Tibial nerve (tissue), 4 donors: Measurements from ENCODE around the gene MMRN1.

Source experiments
- CTCF ChIP-seq, 5 experiments: fragments of 200-600 bp in 3 of 5; fragments of 450-650 bp in 2 of 5; sonication (generic) in 3 of 5; IDR thresholded peaks; one replicate each; pipeline ENCODE4 v1.5.1; 2016 to 2019; ENCODE audit warnings: antibody characterized with exemption in 5 of 5, mild to moderate bottlenecking in 3 of 5, moderate library complexity in 2 of 5
- EP300 ChIP-seq, 2 donors: sonication (generic); formaldehyde crosslinking; IDR thresholded peaks; one replicate each; pipeline ENCODE4 v1.6.1; 2017; ENCODE audit warnings: antibody characterized with exemption in 2 of 2, mild to moderate bottlenecking in 1 of 2
- POLR2A ChIP-seq, 2 donors: fragments of 450-650 bp; IDR thresholded peaks; one replicate each; pipeline ENCODE4 v1.6.1; 2017; ENCODE audit warnings: antibody characterized with exemption in 2 of 2, mild to moderate bottlenecking in 2 of 2, moderate library complexity in 2 of 2

GRCh38 chr4:89876548-89876947, 18.1 kb upstream of the MMRN1 start:
- TF ChIP-seq CTCF (IDR thresholded peaks at IDR 0.05), result no peak
- TF ChIP-seq EP300 (IDR thresholded peaks at IDR 0.05), result no peak
- no peak for TF ChIP-seq POLR2A (IDR thresholded peaks at IDR 0.05)
